SJCRH30 (cell line): ENCODE data around the gene DCAF16. TPM values are rescaled to one million over a fixed set of nuclear protein-coding genes. Genes with fewer than 3 reads are reported as not detected.

Source experiments
- DNase-seq, 2 experiments: peaks; one replicate each; pipeline ENCODE4 v3.0.0-alpha.2; 2015 to 2020
- H3K27ac ChIP-seq: fragments of 250-450 bp; sonication (Bioruptor Pico); 2 replicates; pipeline ENCODE4 v1.5.1; 2020; ENCODE audit warnings: mild to moderate bottlenecking, moderate library complexity
- H3K27me3 ChIP-seq: fragments of 250-450 bp; sonication (Bioruptor Pico); 2 replicates; pipeline ENCODE4 v1.5.1; 2020; ENCODE audit warnings: mild to moderate bottlenecking, moderate library complexity
- H3K36me3 ChIP-seq: fragments of 250-450 bp; sonication (Bioruptor Pico); 2 replicates; pipeline ENCODE4 v1.5.1; 2020; ENCODE audit warnings: mild to moderate bottlenecking, moderate library complexity
- H3K4me1 ChIP-seq: fragments of 250-450 bp; sonication (Bioruptor Pico); 2 replicates; pipeline ENCODE4 v1.5.1; 2020; ENCODE audit warnings: mild to moderate bottlenecking, moderate library complexity
- H3K4me3 ChIP-seq: fragments of 250-450 bp; sonication (Bioruptor Pico); 2 replicates; pipeline ENCODE4 v1.5.1; 2020; ENCODE audit warnings: mild to moderate bottlenecking, moderate library complexity
- H3K9me3 ChIP-seq: fragments of 250-450 bp; sonication (Bioruptor Pico); replicated peaks from 2 replicates; pipeline ENCODE4 v1.5.1; 2020; ENCODE audit warnings: mild to moderate bottlenecking, moderate library complexity
- total RNA-seq: library from RNA; depleted of rRNA; stranded (reverse); fragments of >200 nt; shearing (Covaris generic); gene quantifications from 2 replicates; pipeline ENCODE4 v1.2.3, GENCODE V29; 2014; rRNA removed

The DCAF16 gene
- total RNA-seq, 1 experiment from 2014 or later, result 73.7 TPM

DNA sequence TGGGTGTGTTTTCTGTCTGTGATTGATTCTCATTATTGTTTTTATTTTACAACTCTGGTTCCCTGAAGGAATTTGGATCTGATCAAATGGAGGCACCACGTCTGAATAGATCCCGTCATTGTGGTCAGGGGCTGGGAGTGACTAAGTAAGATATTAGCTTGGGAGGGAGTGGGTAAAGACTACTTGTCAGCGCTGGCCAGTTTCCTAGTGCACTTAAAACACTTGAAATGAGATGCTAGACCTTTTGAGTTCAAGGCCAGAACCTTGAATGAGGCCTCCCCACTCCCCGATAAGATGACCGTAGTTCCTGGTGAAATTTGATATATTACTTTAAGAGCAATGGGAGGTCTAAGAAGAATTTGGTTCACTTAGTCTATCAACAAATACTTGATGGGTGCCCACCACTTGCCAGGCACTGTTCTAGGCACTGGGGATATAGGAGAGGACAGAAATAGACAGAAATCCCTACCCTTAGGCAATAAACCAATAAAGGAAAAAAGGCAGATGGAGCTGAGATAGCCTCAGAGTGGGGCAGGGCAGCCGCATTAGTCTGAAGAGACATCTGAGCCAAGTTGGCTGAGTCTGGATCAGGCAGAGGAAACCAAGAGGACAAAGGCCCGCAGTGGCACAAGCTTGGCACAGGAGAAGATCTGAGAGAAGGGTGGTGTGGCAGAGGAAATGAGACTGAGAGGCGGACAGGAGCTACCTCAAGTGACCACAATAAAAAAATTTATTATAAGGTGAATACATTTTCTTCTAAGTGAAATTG lies 41.0 kb downstream of the DCAF16 start:
- no peaks in the 10 kb centered on the region for H3K27me3 ChIP-seq
- peaks cover 20% of the 10 kb centered on the region for H3K4me1 ChIP-seq
- no peak overlapping the region for H3K27ac ChIP-seq
- no peaks in the 10 kb centered on the region for H3K36me3 ChIP-seq
- no peak overlapping the region for H3K4me3 ChIP-seq
- H3K9me3 ChIP-seq, result no peaks in the 10 kb centered on the region
- DNase-seq, result no peak

DNA sequence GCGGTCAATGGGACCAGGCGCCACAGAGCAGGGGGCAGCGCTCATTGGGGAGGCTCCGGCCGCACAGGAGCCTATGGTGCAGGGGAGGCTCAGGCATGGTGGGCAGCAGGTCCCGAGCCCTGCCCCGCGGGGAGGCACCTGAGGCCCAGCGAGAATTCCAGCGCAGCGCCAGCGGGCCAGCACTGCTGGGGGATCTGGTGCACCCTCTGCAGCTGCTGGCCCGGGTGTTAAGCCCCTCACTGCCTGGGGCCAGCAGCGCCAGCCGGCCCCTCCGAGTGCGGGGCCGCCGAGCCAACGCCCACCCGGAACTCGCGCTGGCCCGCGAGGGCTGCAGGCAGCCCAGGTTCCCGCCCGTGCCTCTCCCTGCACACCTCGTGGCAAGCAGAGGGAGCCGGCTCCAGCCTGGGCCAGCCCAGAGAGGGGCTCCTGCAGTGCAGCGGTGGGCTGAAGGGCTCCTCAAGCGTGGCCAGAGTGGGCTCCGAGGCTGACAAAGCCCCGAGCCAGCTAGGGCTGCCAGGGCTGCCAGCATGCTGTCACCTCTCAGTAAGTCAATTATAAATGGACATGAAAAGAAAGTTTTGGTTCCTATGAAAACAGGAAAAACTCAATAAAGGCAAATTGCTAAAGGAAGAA lies 43.6 kb downstream of the DCAF16 start:
- Histone ChIP-seq H3K4me3 (no peak overlapping the region), H3K27me3 (no peaks in the 10 kb centered on the region), H3K36me3 (no peaks in the 10 kb centered on the region), H3K27ac (no peak overlapping the region), H3K9me3 (peaks cover 4% of the 10 kb centered on the region; the same call in 1 of the 2 replicates), H3K4me1 (peaks cover 30% of the 10 kb centered on the region)
- DNase-seq, result no peak

DNA sequence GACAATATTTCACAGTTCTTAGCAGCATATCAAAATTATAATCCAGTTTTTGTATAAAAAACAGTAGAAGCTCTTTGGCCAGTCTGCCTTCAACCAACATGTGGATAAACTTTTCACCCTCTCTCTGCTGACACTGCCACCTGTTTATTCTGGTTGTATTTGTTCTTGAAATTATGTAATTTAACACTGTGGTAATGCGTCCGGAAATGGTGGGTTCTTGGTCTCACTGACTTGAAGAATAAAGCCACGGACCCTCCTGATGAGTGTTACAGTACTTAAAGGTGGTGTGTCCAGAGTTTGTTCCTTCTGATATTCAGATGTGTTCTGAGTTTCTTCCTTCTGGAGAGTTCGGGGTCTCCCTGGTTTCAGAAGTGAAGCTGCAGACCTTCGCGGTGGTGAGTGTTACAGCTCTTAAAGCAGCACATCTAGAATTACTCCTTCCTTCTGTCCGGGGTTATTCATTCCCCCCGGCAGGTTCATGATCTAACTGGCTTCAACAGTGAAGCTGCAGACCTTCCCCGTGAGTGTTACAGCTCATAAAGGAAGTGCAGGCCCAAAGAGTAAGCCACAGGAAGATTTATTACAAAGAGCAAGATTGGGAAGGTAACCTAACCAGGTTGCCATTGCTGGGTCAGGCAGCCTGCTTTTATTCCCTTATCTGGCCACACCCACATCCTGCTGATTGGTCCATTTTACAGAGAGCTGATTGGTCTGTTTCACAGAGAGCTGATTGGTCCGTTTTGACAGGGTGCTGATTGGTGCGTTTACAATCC lies 44.9 kb downstream of the DCAF16 start:
- H3K27me3 ChIP-seq, result no peaks in the 10 kb centered on the region
- peaks cover 19% of the 10 kb centered on the region for H3K4me1 ChIP-seq
- DNase-seq, result peak; percentile 11 to 54
- H3K36me3 ChIP-seq, result no peaks in the 10 kb centered on the region
- H3K4me3 ChIP-seq, result no peak overlapping the region
- peaks cover 4% of the 10 kb centered on the region; the same call in 1 of the 2 replicates for H3K9me3 ChIP-seq
- no peak overlapping the region for H3K27ac ChIP-seq

DNA sequence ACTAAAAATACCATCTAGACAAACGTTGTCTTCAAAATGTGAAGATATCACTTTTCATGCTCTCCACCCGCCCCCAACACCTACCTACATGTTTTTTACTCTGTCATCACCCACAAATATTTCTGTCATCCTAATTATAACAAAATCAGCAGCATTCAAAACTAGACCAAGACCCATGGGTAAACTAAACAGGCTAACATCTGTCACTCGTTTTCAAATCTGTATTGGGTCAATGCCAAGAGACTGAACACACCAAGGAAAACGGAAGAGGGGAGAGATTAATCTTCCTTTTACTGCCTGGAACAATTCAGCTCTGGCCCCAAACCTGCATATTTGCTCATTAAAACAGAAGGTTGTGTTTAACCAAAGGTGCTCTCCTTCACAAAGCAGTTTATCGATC lies 46.6 kb downstream of the DCAF16 start:
- Histone ChIP-seq H3K4me3 (no peak overlapping the region), H3K36me3 (no peaks in the 10 kb centered on the region), H3K9me3 (peaks cover 4% of the 10 kb centered on the region; the same call in 1 of the 2 replicates), H3K4me1 (peaks cover 19% of the 10 kb centered on the region), H3K27ac (no peak overlapping the region), H3K27me3 (no peaks in the 10 kb centered on the region)
- peak; percentile 21 to 78 for DNase-seq

DNA sequence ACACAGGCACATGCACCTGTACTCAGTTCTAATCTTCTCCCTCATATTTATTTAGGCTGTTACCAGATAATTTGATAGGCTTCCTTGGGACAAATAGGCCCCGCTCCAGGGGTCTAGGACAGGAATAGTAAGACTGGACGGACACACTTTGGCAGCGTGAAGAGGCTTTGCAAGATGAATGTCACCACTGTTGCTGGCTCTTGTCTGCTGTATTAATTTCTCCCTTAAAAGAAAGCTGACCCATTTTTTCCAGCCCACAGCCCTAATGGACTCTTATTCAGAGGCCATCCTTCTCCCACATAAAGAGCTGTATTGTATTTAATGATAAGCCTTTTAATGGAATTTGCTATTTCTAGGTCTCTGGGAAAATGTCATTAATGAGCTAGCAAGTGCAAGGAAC lies 47.1 kb downstream of the DCAF16 start:
- Histone ChIP-seq H3K4me1 (peaks cover 19% of the 10 kb centered on the region), H3K27ac (peak overlapping the region; percentile 12; the same call in 1 of the 2 replicates), H3K27me3 (no peaks in the 10 kb centered on the region), H3K36me3 (no peaks in the 10 kb centered on the region), H3K9me3 (peaks cover 4% of the 10 kb centered on the region; the same call in 1 of the 2 replicates), H3K4me3 (no peak overlapping the region)
- peak in 1 of 2 experiments; percentile 71 for DNase-seq

DNA sequence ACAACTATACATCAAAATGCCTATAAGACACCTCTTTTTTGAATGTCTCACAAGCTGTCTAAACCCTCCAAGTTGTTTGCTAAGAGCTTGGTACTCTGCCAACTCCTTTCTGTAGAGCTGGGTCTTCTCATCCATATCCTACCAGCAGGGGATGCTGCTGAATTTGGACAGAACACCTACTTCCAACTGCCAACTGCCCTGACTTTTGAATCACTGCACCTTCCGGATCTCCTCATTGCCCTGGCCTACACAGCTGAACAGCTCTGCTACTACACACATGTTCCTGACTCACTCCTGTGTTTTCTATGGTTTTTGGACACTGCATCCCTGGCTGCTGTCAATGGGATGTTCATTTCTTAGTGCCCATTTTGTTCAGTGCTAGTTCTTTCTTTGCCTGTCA lies 47.8 kb downstream of the DCAF16 start:
- Histone ChIP-seq H3K36me3 (no peaks in the 10 kb centered on the region), H3K9me3 (peaks cover 4% of the 10 kb centered on the region; the same call in 1 of the 2 replicates), H3K27ac (peak overlapping the region; percentile 12; the same call in 1 of the 2 replicates), H3K4me3 (no peak overlapping the region), H3K4me1 (peaks cover 19% of the 10 kb centered on the region), H3K27me3 (no peaks in the 10 kb centered on the region)
- DNase-seq, result peak; percentile 30 to 63

DNA sequence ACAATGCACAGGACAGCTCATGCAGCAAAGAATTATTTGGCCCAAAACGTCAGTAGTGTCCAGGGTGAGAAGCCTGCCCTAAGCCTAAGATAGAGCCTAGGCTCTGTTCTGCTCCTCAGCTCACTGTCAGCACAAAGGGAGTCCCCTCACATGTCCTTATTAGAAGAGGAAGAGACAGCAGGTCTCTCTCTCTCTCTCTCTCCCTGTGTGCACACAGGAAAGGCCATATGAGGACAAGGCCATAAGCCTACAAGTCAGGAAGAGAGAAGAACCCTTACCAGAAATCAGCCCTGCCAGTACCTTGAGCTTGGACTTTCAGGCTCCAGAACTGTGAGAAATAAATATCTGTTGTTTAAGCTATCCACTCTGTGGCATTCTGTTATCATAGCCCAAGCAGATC lies 49.5 kb downstream of the DCAF16 start:
- no peaks in the 10 kb centered on the region for H3K36me3 ChIP-seq
- no peak for DNase-seq
- no peak overlapping the region for H3K4me3 ChIP-seq
- H3K4me1 ChIP-seq, result peaks cover 19% of the 10 kb centered on the region
- H3K27ac ChIP-seq, result no peak overlapping the region
- no peaks in the 10 kb centered on the region for H3K27me3 ChIP-seq
- peaks cover 4% of the 10 kb centered on the region; the same call in 1 of the 2 replicates for H3K9me3 ChIP-seq

DNA sequence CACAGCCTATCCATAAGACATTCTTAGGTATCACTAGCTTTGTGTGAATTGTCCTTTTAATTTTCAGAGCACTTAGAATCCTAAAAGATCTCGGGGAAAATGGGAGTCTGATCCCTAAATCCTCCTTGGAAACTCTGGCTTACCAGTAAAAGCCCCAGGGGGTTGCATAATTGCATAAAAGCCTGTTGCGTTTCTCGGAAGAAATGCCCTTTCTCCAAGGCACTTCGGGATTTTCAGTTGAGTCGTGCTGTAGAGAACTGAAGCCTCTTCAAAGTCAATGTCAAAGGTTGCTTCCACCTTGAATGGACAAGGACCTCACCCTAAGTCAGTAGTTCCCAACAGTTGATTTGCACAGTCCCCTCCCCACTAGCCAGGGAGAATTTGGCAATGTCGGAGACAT lies 49.9 kb downstream of the DCAF16 start:
- Histone ChIP-seq H3K4me3 (no peak overlapping the region), H3K9me3 (peaks cover 4% of the 10 kb centered on the region; the same call in 1 of the 2 replicates), H3K27ac (no peak overlapping the region), H3K4me1 (peaks cover 17% of the 10 kb centered on the region), H3K27me3 (no peaks in the 10 kb centered on the region), H3K36me3 (no peaks in the 10 kb centered on the region)
- DNase-seq, result no peak

DNA sequence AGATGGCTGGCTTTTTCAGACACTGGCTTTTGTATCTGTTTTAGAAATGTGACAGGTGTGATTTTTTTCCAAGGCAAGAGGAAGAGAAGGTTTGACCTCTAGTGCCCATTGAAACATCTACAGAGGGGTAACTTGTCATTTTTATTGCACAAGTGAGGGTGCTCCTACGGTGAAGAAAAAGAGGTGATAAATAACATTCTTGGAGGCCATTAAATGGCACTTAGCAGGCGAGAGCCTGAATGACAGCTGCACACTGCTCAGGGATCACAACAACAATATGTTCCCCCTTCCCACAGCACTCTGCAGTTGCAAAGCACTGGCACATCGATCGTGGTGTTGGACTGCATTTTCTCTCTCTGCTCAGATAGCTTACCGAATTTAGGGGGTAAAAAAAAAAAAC lies 52.1 kb downstream of the DCAF16 start:
- Histone ChIP-seq H3K36me3 (no peaks in the 10 kb centered on the region), H3K27ac (no peak overlapping the region), H3K4me3 (no peak overlapping the region), H3K9me3 (no peaks in the 10 kb centered on the region), H3K4me1 (peaks cover 6% of the 10 kb centered on the region), H3K27me3 (no peaks in the 10 kb centered on the region)
- DNase-seq, result peak in 1 of 2 experiments; percentile 32

DNA sequence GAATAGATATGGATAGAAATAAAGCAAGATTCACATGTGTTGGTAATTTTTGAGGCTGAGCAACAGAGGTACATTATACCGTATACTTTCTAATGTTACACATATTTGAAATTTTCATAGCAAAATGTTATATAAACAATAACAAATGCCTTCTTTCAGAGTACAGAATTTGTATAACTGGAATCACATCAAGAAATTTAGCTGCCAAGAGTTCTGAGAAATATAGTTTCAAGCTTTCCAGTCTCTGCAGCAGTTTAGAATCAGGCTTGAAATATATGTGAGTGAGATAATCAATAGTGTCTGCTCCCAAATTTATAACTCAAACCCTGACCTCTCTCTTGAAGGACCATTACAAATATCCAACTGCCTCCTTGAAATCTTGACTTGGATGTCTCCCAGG lies 52.9 kb downstream of the DCAF16 start:
- no peaks in the 10 kb centered on the region for H3K27me3 ChIP-seq
- H3K4me3 ChIP-seq, result no peak overlapping the region
- DNase-seq, result no peak
- H3K4me1 ChIP-seq, result no peaks in the 10 kb centered on the region; the same call in 1 of the 2 replicates
- no peaks in the 10 kb centered on the region for H3K9me3 ChIP-seq
- H3K27ac ChIP-seq, result no peak overlapping the region
- no peaks in the 10 kb centered on the region for H3K36me3 ChIP-seq

DNA sequence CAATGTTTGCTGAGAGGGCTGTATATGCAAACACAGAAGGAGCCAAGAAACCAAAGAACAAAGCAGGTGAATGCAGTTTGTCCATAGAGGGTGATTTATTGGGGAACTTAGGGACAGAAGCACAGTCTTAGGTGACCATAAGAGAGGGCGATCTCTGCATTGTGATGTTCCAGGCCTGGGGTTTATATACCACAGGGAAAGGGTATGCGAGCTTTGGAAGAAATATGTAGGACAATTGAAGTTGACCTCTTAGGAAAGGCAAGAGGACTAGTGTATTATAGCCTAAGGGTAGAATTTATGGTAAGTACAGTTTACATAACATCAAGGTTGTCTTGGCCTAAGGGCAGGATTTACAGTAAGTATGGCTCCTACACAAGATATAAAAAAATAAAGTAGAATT lies 56.9 kb downstream of the DCAF16 start:
- no peak for DNase-seq

More for the DNA sequence above, 56.9 kb downstream of the DCAF16 start:
- H3K4me3 ChIP-seq, result no peak overlapping the region
- no peaks in the 10 kb centered on the region; the same call in 1 of the 2 replicates for H3K4me1 ChIP-seq
- no peaks in the 10 kb centered on the region for H3K9me3 ChIP-seq
- no peaks in the 10 kb centered on the region for H3K27me3 ChIP-seq
- H3K36me3 ChIP-seq, result no peaks in the 10 kb centered on the region
- H3K27ac ChIP-seq, result no peak overlapping the region

Other genes with a start within 250 kb of the DCAF16 start
- gene LAP3, start 233.6 kb downstream of the DCAF16 start, total RNA-seq, result 58.3 and 61.5 TPM in 2 replicates
- gene MED28, start 196.1 kb downstream of the DCAF16 start, total RNA-seq, result 39.2 and 43.7 TPM in 2 replicates
- 0.02 and 0.10 TPM in 2 replicates for gene FAM184B, start 29.1 kb downstream of the DCAF16 start, total RNA-seq
- 122 and 123 TPM in 2 replicates for gene NCAPG, start 222 bp upstream of the DCAF16 start, total RNA-seq
- 17.1 and 18.1 TPM in 2 replicates for gene LCORL, start 211.0 kb upstream of the DCAF16 start, total RNA-seq